Hair follicular keratinocyte (primary cell): ENCODE data around the gene SSR2. TPM values are rescaled to one million over a fixed set of nuclear protein-coding genes. Genes with fewer than 3 reads are reported as not detected.

ENCODE experiments used
- total RNA-seq: library from RNA; depleted of rRNA; stranded (reverse); fragments of >200 nt; gene quantifications from 2 replicates; pipeline ENCODE4 v1.2.3, GENCODE V29; 2015

The SSR2 gene
- 484 and 494 TPM in 2 replicates for total RNA-seq

GRCh38 chr1:156020293-156021092, at the start of gene SSR2:
SSR2 (minus strand) TSS chr1:156020951; CDS start chr1:156020167, 784 bp downstream.

GRCh38 chr1:156060937-156061636, 40.3 kb upstream of the SSR2 start, which contains the start of gene RAB25:
RAB25 (plus strand) TSS chr1:156061160; CDS start chr1:156061401, 241 bp downstream.

GRCh38 chr1:156054500-156055280, 33.9 kb upstream of the SSR2 start, which contains the start of gene LAMTOR2:
LAMTOR2 (plus strand) TSS chr1:156054782; CDS start chr1:156054890, 108 bp downstream.

GRCh38 chr1:156053768-156054499, 33.2 kb upstream of the SSR2 start, which contains the start of gene UBQLN4:
UBQLN4 (minus strand) TSS chr1:156053798; CDS start chr1:156053701, 97 bp downstream.

GRCh38 chr1:155978325-155978972, 42.3 kb downstream of the SSR2 start, which contains the start of gene ARHGEF2:
ARHGEF2 (minus strand) TSS chr1:155978547; CDS start chr1:155978427, 120 bp downstream.

Other genes starting within 250 kb of the SSR2 start
- 14.8 and 19.3 TPM in 2 replicates for gene GON4L, start 163.7 kb downstream of the SSR2 start, total RNA-seq
- 0.62 and 0.80 TPM in 2 replicates for gene SYT11, start 161.4 kb downstream of the SSR2 start, total RNA-seq
- 17.6 and 19.8 TPM in 2 replicates for gene RIT1, start 109.6 kb downstream of the SSR2 start, total RNA-seq
- 11.9 and 19.1 TPM in 2 replicates for gene KHDC4, start 86.5 kb downstream of the SSR2 start, total RNA-seq
- gene RXFP4, start 79.3 kb downstream of the SSR2 start, total RNA-seq = 0.23 TPM in 1 of 2 replicates, not detected in the other
- gene ARHGEF2, start 42.4 kb downstream of the SSR2 start, total RNA-seq = 66.1 and 121 TPM in 2 replicates
- 21.0 and 24.3 TPM in 2 replicates for gene UBQLN4, start 32.8 kb upstream of the SSR2 start, total RNA-seq
- 118 and 130 TPM in 2 replicates for gene LAMTOR2, start 33.8 kb upstream of the SSR2 start, total RNA-seq
- gene RAB25, start 40.2 kb upstream of the SSR2 start, total RNA-seq = 66.7 and 81.8 TPM in 2 replicates
- gene MEX3A, start 61.5 kb upstream of the SSR2 start, total RNA-seq = 1.8 and 2.0 TPM in 2 replicates
- 735 and 836 TPM in 2 replicates for gene LMNA, start 93.8 kb upstream of the SSR2 start, total RNA-seq
- gene SEMA4A, start 132.6 kb upstream of the SSR2 start, total RNA-seq = 6.6 and 12.3 TPM in 2 replicates
- 8.6 and 11.0 TPM in 2 replicates for gene SLC25A44, start 173.2 kb upstream of the SSR2 start, total RNA-seq
- 67.9 and 81.5 TPM in 2 replicates for gene PMF1, start 192.1 kb upstream of the SSR2 start, total RNA-seq
- gene BGLAP, start 221.2 kb upstream of the SSR2 start, total RNA-seq = not detected in 2 replicates
- gene PAQR6, start 227.1 kb upstream of the SSR2 start, total RNA-seq = 0.30 and 2.4 TPM in 2 replicates